Measurements from ENCODE around the gene SMCO1. TPM values are rescaled to one million over a fixed set of nuclear protein-coding genes. Genes with fewer than 3 reads are reported as not detected.

Gene SMCO1
- not detected for total RNA-seq (ENCODE audit: unreplicated experiment)
- long read RNA-seq, partial matches to known transcripts: 0 of 1 reads
- long read RNA-seq, other reads (novel, unspliced or antisense): 1 of 1 reads

GRCh38 chr3:196514913-196515621 lies at the start of gene SMCO1:
TSS of gene SMCO1 (minus strand) at chr3:196515346. CDS start at chr3:196515209, 137 bp downstream.
- no peak for DNase-seq (ENCODE audit: low spot score)
- Mint-ChIP-seq H3K27me3 (ENCODE audit: unreplicated experiment) (peaks cover 4% of the 10 kb centered on the region), H3K27ac (ENCODE audit: unreplicated experiment) (no peak within 1 kb of the TSS), H3K9me3 (ENCODE audit: unreplicated experiment) (peaks cover 23% of the 10 kb centered on the region), H3K36me3 (ENCODE audit: low read depth, unreplicated experiment) (peaks cover 18% of the 10 kb centered on the region), H3K4me1 (ENCODE audit: unreplicated experiment) (no peaks in the 10 kb centered on the region), H3K4me3 (ENCODE audit: unreplicated experiment) (no peak within 1 kb of the TSS)
- no peak for TF ChIP-seq CTCF (IDR thresholded peaks at IDR 0.05; ENCODE audit: unreplicated experiment)

GRCh38 chr3:196563721-196564225 lies 48.6 kb upstream of the SMCO1 start:
- Mint-ChIP-seq H3K9me3 (ENCODE audit: unreplicated experiment) (no peaks in the 10 kb centered on the region), H3K27me3 (ENCODE audit: unreplicated experiment) (peaks cover 6% of the 10 kb centered on the region), H3K36me3 (ENCODE audit: low read depth, unreplicated experiment) (peaks cover 18% of the 10 kb centered on the region), H3K27ac (ENCODE audit: unreplicated experiment) (no peak overlapping the region), H3K4me1 (ENCODE audit: unreplicated experiment) (peaks cover 11% of the 10 kb centered on the region), H3K4me3 (ENCODE audit: unreplicated experiment) (no peak overlapping the region)
- TF ChIP-seq CTCF (IDR thresholded peaks at IDR 0.05; ENCODE audit: unreplicated experiment): no peak
- no peak for DNase-seq (ENCODE audit: low spot score)

GRCh38 chr3:196559826-196560225 lies 44.7 kb upstream of the SMCO1 start:
- DNase-seq (ENCODE audit: low spot score): no peak
- Mint-ChIP-seq H3K9me3 (ENCODE audit: unreplicated experiment) (no peaks in the 10 kb centered on the region), H3K4me1 (ENCODE audit: unreplicated experiment) (peaks cover 4% of the 10 kb centered on the region), H3K27me3 (ENCODE audit: unreplicated experiment) (no peaks in the 10 kb centered on the region), H3K27ac (ENCODE audit: unreplicated experiment) (no peak overlapping the region), H3K4me3 (ENCODE audit: unreplicated experiment) (no peak overlapping the region), H3K36me3 (ENCODE audit: low read depth, unreplicated experiment) (peaks cover 8% of the 10 kb centered on the region)
- TF ChIP-seq CTCF (IDR thresholded peaks at IDR 0.05; ENCODE audit: unreplicated experiment): no peak

GRCh38 chr3:196558476-196558875 lies 43.3 kb upstream of the SMCO1 start:
- no peak for TF ChIP-seq CTCF (IDR thresholded peaks at IDR 0.05; ENCODE audit: unreplicated experiment)
- Mint-ChIP-seq H3K4me1 (ENCODE audit: unreplicated experiment) (peaks cover 7% of the 10 kb centered on the region), H3K27me3 (ENCODE audit: unreplicated experiment) (no peaks in the 10 kb centered on the region), H3K36me3 (ENCODE audit: low read depth, unreplicated experiment) (peaks cover 15% of the 10 kb centered on the region), H3K4me3 (ENCODE audit: unreplicated experiment) (no peak overlapping the region), H3K27ac (ENCODE audit: unreplicated experiment) (no peak overlapping the region), H3K9me3 (ENCODE audit: unreplicated experiment) (no peaks in the 10 kb centered on the region)
- no peak for DNase-seq (ENCODE audit: low spot score)

GRCh38 chr3:196557236-196557635 lies 42.1 kb upstream of the SMCO1 start:
- Mint-ChIP-seq H3K9me3 (ENCODE audit: unreplicated experiment) (no peaks in the 10 kb centered on the region), H3K27me3 (ENCODE audit: unreplicated experiment) (no peaks in the 10 kb centered on the region), H3K27ac (ENCODE audit: unreplicated experiment) (no peak overlapping the region), H3K4me1 (ENCODE audit: unreplicated experiment) (peaks cover 7% of the 10 kb centered on the region), H3K4me3 (ENCODE audit: unreplicated experiment) (no peak overlapping the region), H3K36me3 (ENCODE audit: low read depth, unreplicated experiment) (peaks cover 15% of the 10 kb centered on the region)
- DNase-seq (ENCODE audit: low spot score): no peak
- TF ChIP-seq CTCF (IDR thresholded peaks at IDR 0.05; ENCODE audit: unreplicated experiment): no peak

All from endothelial cell (in vitro differentiated cells).